K562 (cell line): ENCODE data around the gene DSC1.

Source experiments
- ATF7 ChIP-seq: fragments of 450-650 bp; IDR thresholded peaks from 2 replicates; pipeline ENCODE4 v1.7.1; 2014; ENCODE audit warnings: mild to moderate bottlenecking, moderate library complexity
- CTCF ChIP-seq, 3 experiments: IDR thresholded peaks in 2 of 3; conservative IDR thresholded peaks in 1 of 3; 2 replicates each; pipeline ENCODE4 v1.5.1; 2011 to 2012; ENCODE audit warnings: low read length in 3 of 3, mild to moderate bottlenecking in 3 of 3, control low read depth in 2 of 3, improper control_type of control experiment in 1 of 3, inconsistent platforms in 1 of 3, low read depth in 1 of 3, mixed read lengths in 1 of 3, moderate library complexity in 1 of 3; ENCODE audit not compliant: insufficient read depth in 2 of 3
- E4F1 ChIP-seq: fragments of 250-450 bp; sonication (Bioruptor Pico); IDR thresholded peaks from 2 replicates; pipeline ENCODE4 v1.5.0; 2021; ENCODE audit warnings: mild to moderate bottlenecking, borderline replicate concordance
- ETV6 ChIP-seq, 3 experiments: fragments of 150-350 bp in 1 of 3; sonication (generic) in 1 of 3; formaldehyde crosslinking in 1 of 3; IDR thresholded peaks; 2 replicates each; pipeline versions ENCODE4 v1.6.1 to v1.8.0; 2014 to 2022; ENCODE audit warnings: borderline replicate concordance in 2 of 3, low read depth in 2 of 3, antibody characterized with exemption in 1 of 3, low read length in 1 of 3, mild to moderate bottlenecking in 1 of 3, missing genetic modification reagents in 1 of 3
- EZH2 ChIP-seq: IDR thresholded peaks from 2 replicates; pipeline ENCODE4 v1.6.1; 2012; ENCODE audit warnings: low read depth, mild to moderate bottlenecking, inconsistent platforms, low read length, borderline replicate concordance
- HLTF ChIP-seq: fragments of 450-650 bp; IDR thresholded peaks from 2 replicates; pipeline ENCODE4 v1.6.1; 2016
- MTF1 ChIP-seq: fragments of 250-450 bp; sonication (Bioruptor Pico); IDR thresholded peaks from 2 replicates; pipeline ENCODE4 v1.9.0; 2021; ENCODE audit warnings: moderate library complexity, mild to moderate bottlenecking, inconsistent platforms, borderline replicate concordance
- NBN ChIP-seq: fragments of 450-650 bp; IDR thresholded peaks from 2 replicates; pipeline ENCODE4 v1.6.1; 2016; ENCODE audit warnings: low read depth, mild to moderate bottlenecking
- POLR2AphosphoS5 ChIP-seq: IDR thresholded peaks from 2 replicates; pipeline ENCODE4 v1.6.1; 2011; ENCODE audit warnings: mild to moderate bottlenecking, low read depth, low read length, moderate library complexity; ENCODE audit not compliant: control insufficient read depth, insufficient read depth
- RBM17 ChIP-seq: fragments of 200-400 bp; formaldehyde crosslinking; IDR thresholded peaks from 2 replicates; pipeline ENCODE4 v1.6.1; 2017; ENCODE audit warnings: low read depth, mild to moderate bottlenecking, low read length, borderline replicate concordance
- RFX5 ChIP-seq: IDR thresholded peaks from 2 replicates; pipeline ENCODE4 v1.6.1; 2011; ENCODE audit warnings: low read depth, mild to moderate bottlenecking, improper control_type of control experiment, low read length
- ZHX1 ChIP-seq: fragments of 150-350 bp; conservative IDR thresholded peaks from 2 replicates; pipeline ENCODE4 v1.6.1; 2014; ENCODE audit warnings: low read length
- TF ChIP-seq, protein P1 (sequence below): sonication (generic); formaldehyde crosslinking; IDR thresholded peaks from 2 replicates; pipeline ENCODE4 v1.5.0; 2020; ENCODE audit warnings: missing genetic modification reagents
- TF ChIP-seq, protein P2 (sequence below), 2 experiments: fragments of 450-650 bp; formaldehyde crosslinking in 1 of 2; IDR thresholded peaks; 2 replicates each; pipeline versions ENCODE4 v1.4.0 to v1.6.1; 2014 to 2020; ENCODE audit warnings: mild to moderate bottlenecking in 2 of 2, borderline replicate concordance in 1 of 2, low read depth in 1 of 2

- TF ChIP-seq CTCF (IDR thresholded peaks at IDR 0.05 in 2 of 3, conservative IDR thresholded peaks at IDR 0.05 in 1 of 3; ENCODE audit: insufficient read depth in 2 of 3, low read depth in 1 of 3, low read length in 3 of 3) (no peak), MTF1 (CRISPR knock-in tag) (no peak), RBM17 (no peak), HLTF (no peak), RFX5 (no peak), NBN (no peak), ATF7 (no peak), ETV6 (IDR thresholded peaks at IDR 0.05; ENCODE audit: borderline replicate concordance in 1 of 2, low read depth in 2 of 2, low read length in 1 of 2) (no peak), ETV6 (CRISPR knock-in tag; IDR thresholded peaks at IDR 0.05; ENCODE audit: borderline replicate concordance) (no peak), E4F1 (CRISPR knock-in tag) (no peak), EZH2 (no peak), ZHX1 (no peak), POLR2AphosphoS5 (no peak)
- TF ChIP-seq, protein P1, sequence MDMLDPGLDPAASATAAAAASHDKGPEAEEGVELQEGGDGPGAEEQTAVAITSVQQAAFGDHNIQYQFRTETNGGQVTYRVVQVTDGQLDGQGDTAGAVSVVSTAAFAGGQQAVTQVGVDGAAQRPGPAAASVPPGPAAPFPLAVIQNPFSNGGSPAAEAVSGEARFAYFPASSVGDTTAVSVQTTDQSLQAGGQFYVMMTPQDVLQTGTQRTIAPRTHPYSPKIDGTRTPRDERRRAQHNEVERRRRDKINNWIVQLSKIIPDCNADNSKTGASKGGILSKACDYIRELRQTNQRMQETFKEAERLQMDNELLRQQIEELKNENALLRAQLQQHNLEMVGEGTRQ, result no peak
- TF ChIP-seq, protein P2, sequence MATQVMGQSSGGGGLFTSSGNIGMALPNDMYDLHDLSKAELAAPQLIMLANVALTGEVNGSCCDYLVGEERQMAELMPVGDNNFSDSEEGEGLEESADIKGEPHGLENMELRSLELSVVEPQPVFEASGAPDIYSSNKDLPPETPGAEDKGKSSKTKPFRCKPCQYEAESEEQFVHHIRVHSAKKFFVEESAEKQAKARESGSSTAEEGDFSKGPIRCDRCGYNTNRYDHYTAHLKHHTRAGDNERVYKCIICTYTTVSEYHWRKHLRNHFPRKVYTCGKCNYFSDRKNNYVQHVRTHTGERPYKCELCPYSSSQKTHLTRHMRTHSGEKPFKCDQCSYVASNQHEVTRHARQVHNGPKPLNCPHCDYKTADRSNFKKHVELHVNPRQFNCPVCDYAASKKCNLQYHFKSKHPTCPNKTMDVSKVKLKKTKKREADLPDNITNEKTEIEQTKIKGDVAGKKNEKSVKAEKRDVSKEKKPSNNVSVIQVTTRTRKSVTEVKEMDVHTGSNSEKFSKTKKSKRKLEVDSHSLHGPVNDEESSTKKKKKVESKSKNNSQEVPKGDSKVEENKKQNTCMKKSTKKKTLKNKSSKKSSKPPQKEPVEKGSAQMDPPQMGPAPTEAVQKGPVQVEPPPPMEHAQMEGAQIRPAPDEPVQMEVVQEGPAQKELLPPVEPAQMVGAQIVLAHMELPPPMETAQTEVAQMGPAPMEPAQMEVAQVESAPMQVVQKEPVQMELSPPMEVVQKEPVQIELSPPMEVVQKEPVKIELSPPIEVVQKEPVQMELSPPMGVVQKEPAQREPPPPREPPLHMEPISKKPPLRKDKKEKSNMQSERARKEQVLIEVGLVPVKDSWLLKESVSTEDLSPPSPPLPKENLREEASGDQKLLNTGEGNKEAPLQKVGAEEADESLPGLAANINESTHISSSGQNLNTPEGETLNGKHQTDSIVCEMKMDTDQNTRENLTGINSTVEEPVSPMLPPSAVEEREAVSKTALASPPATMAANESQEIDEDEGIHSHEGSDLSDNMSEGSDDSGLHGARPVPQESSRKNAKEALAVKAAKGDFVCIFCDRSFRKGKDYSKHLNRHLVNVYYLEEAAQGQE (IDR thresholded peaks at IDR 0.05; ENCODE audit: borderline replicate concordance), result no peak
- TF ChIP-seq, protein P2 (CRISPR knock-in tag; IDR thresholded peaks at IDR 0.05; ENCODE audit: low read depth), result no peak
Observed at GRCh38 chr18:31129398-31130115, 33.1 kb downstream of the DSC1 start.
